GM18873 (cell line): ENCODE data around the gene SPR.
"Not testable (repeated sequence)": the region's sequence is repeated elsewhere in the genome, so short reads cannot be mapped to it uniquely, and the experiment has no call there.

Experiments used
- ATAC-seq: cut with Tn5 transposase; IDR thresholded peaks from one replicate; pipeline ENCODE4 v1.9.1; 2021; ENCODE audit warnings: mild to moderate bottlenecking, moderate library complexity, moderate number of reproducible peaks; ENCODE audit not compliant: unreplicated experiment, low FRiP score

SPR gene

GRCh38 chr2:72888438-72889202 lies 1.4 kb downstream of the SPR start:
- ATAC-seq, result no peak

GRCh38 chr2:72889991-72890390 lies 2.8 kb downstream of the SPR start:
- no peak for ATAC-seq

GRCh38 chr2:72891091-72891818 lies 4.0 kb downstream of the SPR start:
- ATAC-seq, result no peak

GRCh38 chr2:72892506-72893173 lies 5.4 kb downstream of the SPR start:
- ATAC-seq, result peak; percentile 54

GRCh38 chr2:72893594-72894319 lies 6.5 kb downstream of the SPR start:
- peak; percentile 53 for ATAC-seq

GRCh38 chr2:72894514-72894913 lies 7.3 kb downstream of the SPR start:
- ATAC-seq, result no peak

- no peak for ATAC-seq
These were observed 7.9 kb downstream of the SPR start for GRCh38 chr2:72895154-72895553.

GRCh38 chr2:72895759-72896281 lies 8.6 kb downstream of the SPR start:
- no peak for ATAC-seq

GRCh38 chr2:72896446-72896845 lies 9.2 kb downstream of the SPR start:
- no peak for ATAC-seq

GRCh38 chr2:72897785-72898584 lies 10.8 kb downstream of the SPR start:
- no peak for ATAC-seq

GRCh38 chr2:72898585-72898906 lies 11.3 kb downstream of the SPR start:
- ATAC-seq, result no peak

GRCh38 chr2:72900191-72900825 lies 13.1 kb downstream of the SPR start:
- no peak for ATAC-seq

GRCh38 chr2:72901426-72901825 lies 14.2 kb downstream of the SPR start:
- ATAC-seq, result no peak

- ATAC-seq, result not testable (repeated sequence)
These were observed 20.2 kb downstream of the SPR start for GRCh38 chr2:72907369-72907768.

- no peak for ATAC-seq
These were observed 21.5 kb downstream of the SPR start for GRCh38 chr2:72908741-72909140.

GRCh38 chr2:72911256-72911655 lies 24.0 kb downstream of the SPR start:
- ATAC-seq, result no peak

- ATAC-seq, result no peak
These were observed 26.4 kb downstream of the SPR start for GRCh38 chr2:72913486-72914205.

GRCh38 chr2:72914206-72914559 lies 27.0 kb downstream of the SPR start:
- no peak for ATAC-seq
